Measurements from ENCODE around the gene FGD4. TPM values are rescaled to one million over a fixed set of nuclear protein-coding genes. Genes with fewer than 3 reads are reported as not detected.

The FGD4 gene
- total RNA-seq, 1 experiment from 2014 or later, result 0.61 TPM

- in situ Hi-C loops (cut with HindIII; ENCODE audit: low sequenced_read_pairs), result no loop called here
- DNase-seq (ENCODE audit: low spot score), result no peak
Measured at GRCh38 chr12:32679920-32680237, 280.5 kb downstream of the FGD4 start.

DNA sequence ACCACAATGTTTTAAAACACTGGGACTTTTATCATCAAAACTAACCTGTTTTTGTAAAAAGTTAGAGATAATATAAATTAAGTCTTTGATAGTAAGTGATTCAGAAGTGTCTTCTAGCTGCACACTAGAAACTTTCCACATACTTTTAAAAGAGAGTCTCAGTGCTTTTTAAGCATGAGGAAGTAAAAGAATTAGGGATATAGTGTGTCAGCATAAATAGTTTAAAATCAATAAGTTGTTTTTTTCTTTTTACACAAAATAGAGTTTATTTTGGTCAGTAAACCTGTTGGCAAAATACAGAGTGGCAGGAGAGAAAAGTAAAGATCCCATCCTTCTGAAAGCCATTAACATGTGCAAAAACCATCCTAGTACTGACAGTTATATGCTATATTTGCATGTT lies 281.4 kb downstream of the FGD4 start:
- in situ Hi-C loops (cut with HindIII; ENCODE audit: low sequenced_read_pairs), result no loop called here
- no peak for DNase-seq (ENCODE audit: low spot score)

GRCh38 chr12:32681272-32681671 lies 281.9 kb downstream of the FGD4 start:
- no peak for DNase-seq (ENCODE audit: low spot score)
- in situ Hi-C loops (cut with HindIII; ENCODE audit: low sequenced_read_pairs), result no loop called here

DNA sequence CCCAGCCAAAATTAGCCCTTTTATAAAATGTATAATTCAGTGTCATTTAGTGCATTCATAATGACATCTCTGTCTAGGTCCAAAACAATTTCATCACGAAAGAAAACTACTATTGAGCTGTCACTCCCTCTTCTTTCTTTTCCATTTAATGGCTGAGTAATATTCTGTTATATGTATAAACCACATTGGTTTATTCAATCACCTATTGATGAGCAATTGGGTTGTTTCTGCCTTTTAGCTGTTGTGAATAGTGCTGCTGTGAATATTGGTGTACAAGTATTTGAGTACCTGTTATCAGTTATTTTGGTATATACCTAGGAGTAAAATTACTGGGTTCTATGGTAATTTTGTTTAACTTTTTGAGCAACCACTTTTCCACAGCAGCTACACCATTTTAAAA lies 287.0 kb downstream of the FGD4 start:
- DNase-seq (ENCODE audit: low spot score), result no peak
- in situ Hi-C loops (cut with HindIII; ENCODE audit: low sequenced_read_pairs), result no loop called here

- in situ Hi-C loops (cut with HindIII; ENCODE audit: low sequenced_read_pairs), result no loop called here
- no peak for DNase-seq (ENCODE audit: low spot score)
Measured at GRCh38 chr12:32688786-32689185, 289.4 kb downstream of the FGD4 start.

DNA sequence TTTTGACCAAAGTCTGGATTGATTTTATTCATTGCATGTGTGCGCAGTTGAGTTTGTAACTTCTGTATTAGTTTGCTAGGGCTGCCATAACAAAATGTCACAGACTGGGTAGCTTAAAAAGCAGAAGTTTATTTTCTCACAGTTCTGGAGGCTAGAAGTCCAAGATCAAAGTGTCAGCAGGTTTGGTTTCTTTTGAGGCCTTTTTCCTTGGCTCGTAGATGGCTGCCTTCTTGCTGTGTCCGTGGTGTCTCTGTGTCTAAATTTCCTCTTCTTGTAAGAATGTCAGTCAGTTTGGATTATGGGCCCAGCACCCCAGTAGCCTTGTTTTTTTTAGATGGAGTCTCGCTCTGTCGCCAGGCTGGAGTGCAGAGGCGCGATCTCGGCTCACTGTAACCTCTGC lies 291.6 kb downstream of the FGD4 start:
- DNase-seq (ENCODE audit: low spot score), result no peak
- in situ Hi-C loops (cut with HindIII; ENCODE audit: low sequenced_read_pairs), result no loop called here

GRCh38 chr12:32692358-32692757 lies 293.0 kb downstream of the FGD4 start:
- in situ Hi-C loops (cut with HindIII; ENCODE audit: low sequenced_read_pairs), result no loop called here
- no peak for DNase-seq (ENCODE audit: low spot score)

GRCh38 chr12:32693036-32693435 lies 293.7 kb downstream of the FGD4 start:
- no peak for DNase-seq (ENCODE audit: low spot score)
- in situ Hi-C loops (cut with HindIII; ENCODE audit: low sequenced_read_pairs), result no loop called here

All from G401 (cell line).